Fibroblast of the aortic adventitia (primary cell): ENCODE measurements around the gene FXYD1. TPM values are rescaled to one million over a fixed set of nuclear protein-coding genes. Genes with fewer than 3 reads are reported as not detected.

ENCODE experiments used
- DNase-seq: peaks from one replicate; pipeline ENCODE4 v3.0.0-alpha.2; 2010; ENCODE audit warnings: low read depth
- H3K4me3 ChIP-seq: 2 replicates; pipeline ENCODE4 v1.5.1; 2011; ENCODE audit warnings: low read depth, mild to moderate bottlenecking, control low read depth, low read length, moderate library complexity
- small RNA-seq: library from RNA; depleted of rRNA; stranded (forward); fragments of <200 nt; gene quantifications from one replicate; pipeline ENCODE3, GENCODE V24; 2012
- total RNA-seq: library from RNA; depleted of rRNA; stranded (reverse); fragments of >200 nt; gene quantifications from 2 replicates; pipeline ENCODE4 v1.2.3, GENCODE V29; 2012; ENCODE audit warnings: low replicate concordance
- TF ChIP-seq, protein P1 (sequence below): IDR thresholded peaks from 2 replicates; pipeline ENCODE4 v1.5.1; 2011; ENCODE audit warnings: mild to moderate bottlenecking, low read length, control low read depth, inconsistent platforms; ENCODE audit not compliant: insufficient read depth

FXYD1 gene
- total RNA-seq, 1 donor = 6.5 TPM

DNA sequence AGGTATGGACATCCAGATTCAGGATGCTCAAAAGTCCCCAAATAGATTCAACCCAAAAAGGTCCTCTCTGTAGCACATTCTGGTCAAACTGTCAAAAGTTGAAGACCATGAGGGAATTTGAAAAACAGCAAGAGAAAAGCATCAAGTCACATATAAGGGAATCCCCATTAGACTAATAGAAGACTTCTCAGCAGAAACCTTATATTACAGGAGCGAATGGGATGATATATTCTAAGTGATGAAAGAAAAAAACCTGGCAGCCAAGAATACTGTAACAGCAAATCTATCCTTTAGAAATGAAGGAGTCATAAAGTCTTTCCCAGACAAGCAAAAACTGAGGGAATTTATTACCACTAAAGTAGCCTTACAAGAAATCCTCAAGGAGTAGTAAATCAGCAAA lies 45.6 kb downstream of the FXYD1 start:
- H3K4me3 ChIP-seq = no peak overlapping the region
- DNase-seq = no peak
- TF ChIP-seq, protein P1, sequence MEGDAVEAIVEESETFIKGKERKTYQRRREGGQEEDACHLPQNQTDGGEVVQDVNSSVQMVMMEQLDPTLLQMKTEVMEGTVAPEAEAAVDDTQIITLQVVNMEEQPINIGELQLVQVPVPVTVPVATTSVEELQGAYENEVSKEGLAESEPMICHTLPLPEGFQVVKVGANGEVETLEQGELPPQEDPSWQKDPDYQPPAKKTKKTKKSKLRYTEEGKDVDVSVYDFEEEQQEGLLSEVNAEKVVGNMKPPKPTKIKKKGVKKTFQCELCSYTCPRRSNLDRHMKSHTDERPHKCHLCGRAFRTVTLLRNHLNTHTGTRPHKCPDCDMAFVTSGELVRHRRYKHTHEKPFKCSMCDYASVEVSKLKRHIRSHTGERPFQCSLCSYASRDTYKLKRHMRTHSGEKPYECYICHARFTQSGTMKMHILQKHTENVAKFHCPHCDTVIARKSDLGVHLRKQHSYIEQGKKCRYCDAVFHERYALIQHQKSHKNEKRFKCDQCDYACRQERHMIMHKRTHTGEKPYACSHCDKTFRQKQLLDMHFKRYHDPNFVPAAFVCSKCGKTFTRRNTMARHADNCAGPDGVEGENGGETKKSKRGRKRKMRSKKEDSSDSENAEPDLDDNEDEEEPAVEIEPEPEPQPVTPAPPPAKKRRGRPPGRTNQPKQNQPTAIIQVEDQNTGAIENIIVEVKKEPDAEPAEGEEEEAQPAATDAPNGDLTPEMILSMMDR = no peak

- DNase-seq = no peak
- no peak overlapping the region for H3K4me3 ChIP-seq
- TF ChIP-seq, protein P1 = no peak
Observed at GRCh38 chr19:35184884-35185283, 46.3 kb downstream of the FXYD1 start.

Small RNA genes within 50 kb of the gene (small RNA-seq; reads per million reads assigned to genes)
- not detected for gene AC020907.2

Other genes with a start within 250 kb of the FXYD1 start
- gene ZNF30, start 211.9 kb upstream of the FXYD1 start, total RNA-seq = 1.9 and 4.2 TPM in 2 replicates
- gene ZNF792, start 174.6 kb upstream of the FXYD1 start, total RNA-seq = 1.7 and 3.0 TPM in 2 replicates
- 25.1 and 27.0 TPM in 2 replicates for gene GRAMD1A, start 138.5 kb upstream of the FXYD1 start, total RNA-seq
- gene SCN1B, start 108.4 kb upstream of the FXYD1 start, total RNA-seq = 7.0 and 12.1 TPM in 2 replicates
- 0.98 TPM in 1 of 2 replicates, not detected in the other for gene HPN, start 97.1 kb upstream of the FXYD1 start, total RNA-seq
- gene FXYD3, start 23.0 kb upstream of the FXYD1 start, total RNA-seq = 1.3 TPM in 1 of 2 replicates, not detected in the other
- 0.09 and 3.7 TPM in 2 replicates for gene LGI4, start 3.8 kb upstream of the FXYD1 start, total RNA-seq
- not detected in 2 replicates for gene FXYD7, start 4.4 kb downstream of the FXYD1 start, total RNA-seq
- gene FXYD5, start 15.9 kb downstream of the FXYD1 start, total RNA-seq = 11.5 and 59.8 TPM in 2 replicates
- not detected in 2 replicates for gene FAM187B, start 89.9 kb downstream of the FXYD1 start, total RNA-seq
- 0.54 TPM in 1 of 2 replicates, not detected in the other for gene LSR, start 110.2 kb downstream of the FXYD1 start, total RNA-seq
- 51.6 and 72.9 TPM in 2 replicates for gene USF2, start 130.1 kb downstream of the FXYD1 start, total RNA-seq
- not detected in 2 replicates for gene HAMP, start 143.7 kb downstream of the FXYD1 start, total RNA-seq
- gene MAG, start 153.3 kb downstream of the FXYD1 start, total RNA-seq = not detected in 2 replicates
- not detected in 2 replicates for gene CD22, start 190.4 kb downstream of the FXYD1 start, total RNA-seq
- gene FFAR1, start 209.1 kb downstream of the FXYD1 start, total RNA-seq = not detected in 2 replicates
- not detected in 2 replicates for gene FFAR3, start 219.6 kb downstream of the FXYD1 start, total RNA-seq
- gene GPR42, start 232.2 kb downstream of the FXYD1 start, total RNA-seq = not detected in 2 replicates